Fibroblast of lung (primary cell): Measurements from ENCODE around the gene PLOD2. TPM values are rescaled to one million over a fixed set of nuclear protein-coding genes. Genes with fewer than 3 reads are reported as not detected.

Experiments used
- DNase-seq, 2 donors: peaks; one replicate each; pipeline versions ENCODE4 v3.0.0 to v3.0.0-alpha.2; 2010; ENCODE audit warnings: low read depth in 2 of 2
- H2AFZ ChIP-seq: 2 replicates; pipeline ENCODE4 v1.5.1; 2012; ENCODE audit warnings: low read length, control low read depth, inconsistent platforms
- H3K27ac ChIP-seq: 2 replicates; pipeline ENCODE4 v1.5.1; 2011; ENCODE audit warnings: low read length, control low read depth; ENCODE audit not compliant: insufficient read depth
- H3K27me3 ChIP-seq: 2 replicates; pipeline ENCODE4 v1.5.1; 2011; ENCODE audit warnings: mild to moderate bottlenecking, low read length; ENCODE audit not compliant: control insufficient read depth, insufficient read depth
- H3K36me3 ChIP-seq: 2 replicates; pipeline ENCODE4 v1.5.1; 2011; ENCODE audit warnings: low read length; ENCODE audit not compliant: control insufficient read depth, insufficient read depth
- H3K4me1 ChIP-seq: 2 replicates; pipeline ENCODE4 v1.5.1; 2011; ENCODE audit warnings: low read length; ENCODE audit not compliant: control insufficient read depth, insufficient read depth; ENCODE audit errors: extremely low read depth
- H3K4me2 ChIP-seq: 2 replicates; pipeline ENCODE4 v1.5.1; 2011; ENCODE audit warnings: low read length, control low read depth; ENCODE audit not compliant: insufficient read depth; ENCODE audit errors: extremely low read depth
- H3K4me3 ChIP-seq, 4 experiments: fragments of 200-600 bp in 1 of 4; sonication (generic) in 1 of 4; replicated peaks in 1 of 4; 2 replicates each; pipeline ENCODE4 v1.5.1; 2011 to 2016; ENCODE audit warnings: low read length in 4 of 4, low read depth in 3 of 4, mild to moderate bottlenecking in 3 of 4, control low read depth in 2 of 4, inconsistent platforms in 1 of 4, mixed read lengths in 1 of 4; ENCODE audit not compliant: insufficient read depth in 1 of 4; ENCODE audit errors: control extremely low read depth in 1 of 4
- H3K79me2 ChIP-seq: 2 replicates; pipeline ENCODE4 v1.5.1; 2012; ENCODE audit warnings: mild to moderate bottlenecking, low read length, inconsistent platforms; ENCODE audit not compliant: control insufficient read depth, insufficient read depth
- H3K9ac ChIP-seq: 2 replicates; pipeline ENCODE4 v1.5.1; 2011; ENCODE audit warnings: mild to moderate bottlenecking, low read length, control low read depth; ENCODE audit not compliant: insufficient read depth
- H3K9me3 ChIP-seq: 2 replicates; pipeline ENCODE4 v1.5.1; 2012; ENCODE audit warnings: low read depth, low read length; ENCODE audit not compliant: control insufficient read depth, insufficient read depth
- H4K20me1 ChIP-seq: 2 replicates; pipeline ENCODE4 v1.5.1; 2011; ENCODE audit warnings: low read length; ENCODE audit not compliant: control insufficient read depth, insufficient read depth; ENCODE audit errors: extremely low read depth
- EZH2 ChIP-seq: IDR thresholded peaks from 2 replicates; pipeline ENCODE4 v1.5.1; 2012; ENCODE audit warnings: low read length, control low read depth, mild to moderate bottlenecking; ENCODE audit errors: missing control alignments
- polyA plus RNA-seq, 2 donors: library from polyadenylated mRNA; depleted of rRNA in 1 of 2; stranded (reverse) in 1 of 2; unstranded in 1 of 2; fragments of >200 nt; gene quantifications; 2 replicates each; pipeline ENCODE4 v1.2.1, GENCODE V29; 2011 to 2012; ENCODE audit warnings: missing spikeins in 1 of 2
- total RNA-seq: library from RNA; depleted of rRNA; stranded (reverse); fragments of >200 nt; gene quantifications from 2 replicates; pipeline ENCODE4 v1.2.1, GENCODE V29; 2014
- TF ChIP-seq, protein P1 (sequence below), 2 donors: IDR thresholded peaks in 1 of 2; conservative IDR thresholded peaks in 1 of 2; 1 replicate in 1 of 2; 2 replicates in 1 of 2; pipeline ENCODE4 v1.5.1; 2011 to 2012; ENCODE audit warnings: low read length in 2 of 2, control low read depth in 1 of 2, inconsistent platforms in 1 of 2, low read depth in 1 of 2, mild to moderate bottlenecking in 1 of 2

PLOD2 gene
- total and polyA plus RNA-seq, 2 donors (not counting 1 experiment from before 2014, with no cell fraction given): 91.8 to 114 TPM

DNA sequence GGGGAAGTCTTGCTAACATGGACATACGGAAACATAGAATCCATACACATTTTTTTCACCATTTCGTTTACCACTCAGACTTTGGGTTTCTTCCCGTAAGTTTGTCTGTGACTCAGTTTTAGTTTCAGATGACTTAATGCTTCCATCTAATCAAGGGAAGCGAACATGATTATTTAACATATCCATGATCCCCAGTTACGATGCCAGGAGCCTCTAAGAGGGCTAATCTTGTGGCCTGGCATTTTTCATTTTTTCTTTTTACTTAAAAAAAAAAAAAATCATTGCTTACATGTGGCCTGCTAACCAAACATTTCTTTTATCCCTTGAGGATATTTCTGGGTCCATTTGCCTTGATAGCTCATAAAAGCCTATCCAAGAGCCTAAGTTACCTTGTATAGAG is 20.2 kb upstream of the PLOD2 start:
- H3K9ac ChIP-seq: no peak overlapping the region
- no peaks in the 10 kb centered on the region for H4K20me1 ChIP-seq
- H3K79me2 ChIP-seq: no peaks in the 10 kb centered on the region
- H3K27me3 ChIP-seq: no peaks in the 10 kb centered on the region
- no peak overlapping the region for H2AFZ ChIP-seq
- TF ChIP-seq EZH2: no peak
- TF ChIP-seq, protein P1, sequence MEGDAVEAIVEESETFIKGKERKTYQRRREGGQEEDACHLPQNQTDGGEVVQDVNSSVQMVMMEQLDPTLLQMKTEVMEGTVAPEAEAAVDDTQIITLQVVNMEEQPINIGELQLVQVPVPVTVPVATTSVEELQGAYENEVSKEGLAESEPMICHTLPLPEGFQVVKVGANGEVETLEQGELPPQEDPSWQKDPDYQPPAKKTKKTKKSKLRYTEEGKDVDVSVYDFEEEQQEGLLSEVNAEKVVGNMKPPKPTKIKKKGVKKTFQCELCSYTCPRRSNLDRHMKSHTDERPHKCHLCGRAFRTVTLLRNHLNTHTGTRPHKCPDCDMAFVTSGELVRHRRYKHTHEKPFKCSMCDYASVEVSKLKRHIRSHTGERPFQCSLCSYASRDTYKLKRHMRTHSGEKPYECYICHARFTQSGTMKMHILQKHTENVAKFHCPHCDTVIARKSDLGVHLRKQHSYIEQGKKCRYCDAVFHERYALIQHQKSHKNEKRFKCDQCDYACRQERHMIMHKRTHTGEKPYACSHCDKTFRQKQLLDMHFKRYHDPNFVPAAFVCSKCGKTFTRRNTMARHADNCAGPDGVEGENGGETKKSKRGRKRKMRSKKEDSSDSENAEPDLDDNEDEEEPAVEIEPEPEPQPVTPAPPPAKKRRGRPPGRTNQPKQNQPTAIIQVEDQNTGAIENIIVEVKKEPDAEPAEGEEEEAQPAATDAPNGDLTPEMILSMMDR (conservative IDR thresholded peaks at IDR 0.05 in 1 of 2, IDR thresholded peaks at IDR 0.05 in 1 of 2; ENCODE audit: low read depth in 1 of 2, low read length in 2 of 2): no peak
- H3K9me3 ChIP-seq: no peaks in the 10 kb centered on the region
- H3K4me3 ChIP-seq: no peak overlapping the region
- no peak for DNase-seq
- no peak overlapping the region for H3K4me2 ChIP-seq
- H3K27ac ChIP-seq: no peak overlapping the region
- H3K4me1 ChIP-seq: no peaks in the 10 kb centered on the region
- no peaks in the 10 kb centered on the region for H3K36me3 ChIP-seq

DNA sequence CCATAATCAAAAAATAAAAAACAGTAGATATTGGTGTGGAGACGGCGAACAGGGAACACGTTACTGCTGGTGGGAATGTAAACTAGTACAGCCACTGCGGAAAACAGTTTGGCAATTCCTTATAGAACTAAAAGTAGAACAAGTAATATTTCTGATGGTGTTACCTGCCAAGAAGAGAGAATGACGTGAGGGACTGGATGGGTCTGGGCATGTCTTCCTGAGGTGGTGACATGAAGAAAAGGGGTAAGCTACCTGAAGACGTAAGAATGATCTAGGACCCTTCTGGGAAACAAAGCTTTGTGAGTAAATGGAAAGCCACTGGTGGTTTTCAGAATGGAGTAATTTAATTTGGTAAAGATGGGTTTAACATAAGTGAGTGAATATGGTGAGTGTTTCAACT is 19.4 kb upstream of the PLOD2 start:
- Histone ChIP-seq H3K9me3 (no peaks in the 10 kb centered on the region), H3K4me1 (no peaks in the 10 kb centered on the region), H3K27ac (no peak overlapping the region), H3K4me2 (no peak overlapping the region), H3K27me3 (no peaks in the 10 kb centered on the region), H2AFZ (no peak overlapping the region), H3K4me3 (no peak overlapping the region), H3K36me3 (no peaks in the 10 kb centered on the region), H3K9ac (no peak overlapping the region), H3K79me2 (no peaks in the 10 kb centered on the region), H4K20me1 (no peaks in the 10 kb centered on the region)
- no peak for TF ChIP-seq EZH2
- TF ChIP-seq, protein P1 (conservative IDR thresholded peaks at IDR 0.05 in 1 of 2, IDR thresholded peaks at IDR 0.05 in 1 of 2; ENCODE audit: low read depth in 1 of 2, low read length in 2 of 2): no peak
- no peak for DNase-seq

DNA sequence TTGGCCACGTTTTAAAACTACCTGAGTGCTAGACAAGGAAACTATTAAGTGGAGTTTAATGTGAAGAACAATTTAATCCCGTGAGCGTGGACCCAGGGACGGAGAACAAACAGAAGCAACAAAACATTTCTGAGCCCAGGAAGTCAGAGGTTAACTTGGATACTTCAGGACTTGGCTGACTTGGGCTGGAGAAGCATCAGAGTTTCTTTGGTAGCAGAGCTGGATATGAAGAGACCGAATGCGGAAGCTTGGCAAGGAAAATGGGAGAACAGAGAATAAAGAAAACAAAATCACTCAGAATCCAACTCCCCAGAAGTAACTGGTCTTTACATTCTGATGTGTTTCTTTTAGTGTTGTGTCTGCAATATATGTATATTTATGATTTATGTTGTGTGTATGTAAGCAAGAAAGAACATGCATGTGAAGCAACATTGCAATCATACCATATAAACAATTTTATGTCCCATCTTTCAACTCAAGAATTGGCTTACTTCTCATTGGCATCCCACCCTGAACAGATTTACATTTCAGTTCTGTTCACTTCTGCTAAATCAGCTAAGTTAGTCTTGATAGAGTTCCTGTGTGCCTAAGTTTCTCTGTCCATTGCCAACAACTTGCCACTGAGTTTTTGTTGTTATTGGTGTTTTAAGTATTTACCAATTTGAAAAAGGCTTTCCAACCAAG is 17.2 kb upstream of the PLOD2 start:
- Histone ChIP-seq H3K27me3 (no peaks in the 10 kb centered on the region), H4K20me1 (no peaks in the 10 kb centered on the region), H3K27ac (no peak overlapping the region), H3K9me3 (no peaks in the 10 kb centered on the region), H3K9ac (no peak overlapping the region), H2AFZ (no peak overlapping the region), H3K4me2 (no peak overlapping the region), H3K36me3 (no peaks in the 10 kb centered on the region), H3K4me3 (no peak overlapping the region), H3K4me1 (no peaks in the 10 kb centered on the region), H3K79me2 (no peaks in the 10 kb centered on the region)
- TF ChIP-seq, protein P1 (conservative IDR thresholded peaks at IDR 0.05 in 1 of 2, IDR thresholded peaks at IDR 0.05 in 1 of 2; ENCODE audit: low read depth in 1 of 2, low read length in 2 of 2): no peak
- no peak for DNase-seq
